Kidney epithelial cell (primary cell): ENCODE data around the gene ZNF565. TPM values are rescaled to one million over a fixed set of nuclear protein-coding genes. Genes with fewer than 3 reads are reported as not detected.
"Not testable (repeated sequence)": the region's sequence is repeated elsewhere in the genome, so short reads cannot be mapped to it uniquely, and the experiment has no call there.

Source experiments
- DNase-seq: peaks from one replicate; pipeline ENCODE4 v3.0.0-alpha.2; 2010; ENCODE audit warnings: low read depth
- H3K27me3 ChIP-seq: 2 replicates; pipeline ENCODE4 v1.6.0; 2011; ENCODE audit warnings: low read length; ENCODE audit not compliant: control insufficient read depth, insufficient read depth
- H3K36me3 ChIP-seq: 2 replicates; pipeline ENCODE4 v1.5.1; 2011; ENCODE audit warnings: low read length; ENCODE audit not compliant: control insufficient read depth, insufficient read depth
- H3K4me3 ChIP-seq: 2 replicates; pipeline ENCODE4 v1.5.1; 2011; ENCODE audit warnings: low read depth, mild to moderate bottlenecking, control low read depth, low read length
- total RNA-seq: library from RNA; depleted of rRNA; stranded (reverse); fragments of >200 nt; gene quantifications from 2 replicates; pipeline ENCODE4 v1.2.3, GENCODE V29; 2015
- TF ChIP-seq, protein P1 (sequence below): IDR thresholded peaks from 2 replicates; pipeline ENCODE4 v1.5.1; 2011; ENCODE audit warnings: mild to moderate bottlenecking, moderate library complexity, low read length, control low read depth, inconsistent platforms; ENCODE audit not compliant: insufficient read depth, poor library complexity, severe bottlenecking

ZNF565 gene
- total RNA-seq, 1 donor from 2014 or later = 2.2 TPM

DNA sequence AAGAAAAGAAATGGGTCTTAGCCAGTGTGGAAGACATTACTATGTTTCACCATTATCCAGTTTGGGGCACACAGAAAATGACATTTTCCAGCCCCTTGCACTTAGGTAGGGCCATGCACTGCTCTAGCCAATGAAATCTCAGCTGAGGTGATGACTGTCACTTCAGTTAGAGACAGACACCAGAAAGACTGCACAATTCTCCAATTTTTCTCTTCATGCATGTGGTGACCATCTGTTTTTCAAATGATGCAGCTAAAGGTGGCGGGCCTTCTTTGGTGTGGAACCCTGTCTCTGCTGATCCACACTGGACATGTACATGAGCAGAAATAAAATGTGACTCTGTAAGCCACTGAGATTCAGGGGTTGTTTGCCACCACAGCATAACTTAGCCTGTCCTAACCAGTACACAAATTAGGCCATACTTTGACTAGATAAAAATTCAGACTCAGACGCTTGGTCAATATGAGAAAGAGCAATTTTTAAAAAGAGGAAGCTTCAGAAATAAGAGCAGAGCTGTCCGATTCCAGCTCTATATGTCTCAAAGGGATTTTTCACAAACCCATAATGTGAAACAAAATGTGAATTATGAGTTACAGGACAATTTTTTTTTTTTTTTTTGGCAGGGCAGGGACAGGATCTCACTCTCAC, 6.7 kb downstream of the ZNF565 start:
- DNase-seq = no peak
- no peak overlapping the region for H3K4me3 ChIP-seq
- TF ChIP-seq, protein P1, sequence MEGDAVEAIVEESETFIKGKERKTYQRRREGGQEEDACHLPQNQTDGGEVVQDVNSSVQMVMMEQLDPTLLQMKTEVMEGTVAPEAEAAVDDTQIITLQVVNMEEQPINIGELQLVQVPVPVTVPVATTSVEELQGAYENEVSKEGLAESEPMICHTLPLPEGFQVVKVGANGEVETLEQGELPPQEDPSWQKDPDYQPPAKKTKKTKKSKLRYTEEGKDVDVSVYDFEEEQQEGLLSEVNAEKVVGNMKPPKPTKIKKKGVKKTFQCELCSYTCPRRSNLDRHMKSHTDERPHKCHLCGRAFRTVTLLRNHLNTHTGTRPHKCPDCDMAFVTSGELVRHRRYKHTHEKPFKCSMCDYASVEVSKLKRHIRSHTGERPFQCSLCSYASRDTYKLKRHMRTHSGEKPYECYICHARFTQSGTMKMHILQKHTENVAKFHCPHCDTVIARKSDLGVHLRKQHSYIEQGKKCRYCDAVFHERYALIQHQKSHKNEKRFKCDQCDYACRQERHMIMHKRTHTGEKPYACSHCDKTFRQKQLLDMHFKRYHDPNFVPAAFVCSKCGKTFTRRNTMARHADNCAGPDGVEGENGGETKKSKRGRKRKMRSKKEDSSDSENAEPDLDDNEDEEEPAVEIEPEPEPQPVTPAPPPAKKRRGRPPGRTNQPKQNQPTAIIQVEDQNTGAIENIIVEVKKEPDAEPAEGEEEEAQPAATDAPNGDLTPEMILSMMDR = no peak
- H3K27me3 ChIP-seq = no peaks in the 10 kb centered on the region
- H3K36me3 ChIP-seq = no peaks in the 10 kb centered on the region

DNA sequence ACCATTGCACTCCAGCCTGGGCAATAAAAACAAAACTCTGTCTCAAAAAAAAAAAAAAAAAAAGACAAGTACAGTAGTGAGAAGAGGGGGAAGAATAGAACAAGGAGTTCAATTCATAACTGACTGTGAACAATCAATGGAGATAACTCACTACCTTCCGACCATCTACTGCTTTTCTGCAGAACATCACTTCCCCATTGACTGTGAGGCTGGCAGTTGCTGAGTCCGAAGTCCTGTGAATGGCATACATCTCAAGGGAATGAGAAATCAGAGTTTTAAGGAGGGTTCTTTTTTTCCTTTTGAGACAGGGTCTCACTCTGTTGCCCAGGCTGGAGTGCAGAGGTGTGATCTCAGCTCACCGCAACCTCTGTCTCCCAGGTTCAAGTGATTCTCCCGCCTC, 11.2 kb downstream of the ZNF565 start:
- TF ChIP-seq, protein P1 = no peak
- no peaks in the 10 kb centered on the region for H3K36me3 ChIP-seq
- no peaks in the 10 kb centered on the region for H3K27me3 ChIP-seq
- no peak for DNase-seq
- no peak overlapping the region for H3K4me3 ChIP-seq

DNA sequence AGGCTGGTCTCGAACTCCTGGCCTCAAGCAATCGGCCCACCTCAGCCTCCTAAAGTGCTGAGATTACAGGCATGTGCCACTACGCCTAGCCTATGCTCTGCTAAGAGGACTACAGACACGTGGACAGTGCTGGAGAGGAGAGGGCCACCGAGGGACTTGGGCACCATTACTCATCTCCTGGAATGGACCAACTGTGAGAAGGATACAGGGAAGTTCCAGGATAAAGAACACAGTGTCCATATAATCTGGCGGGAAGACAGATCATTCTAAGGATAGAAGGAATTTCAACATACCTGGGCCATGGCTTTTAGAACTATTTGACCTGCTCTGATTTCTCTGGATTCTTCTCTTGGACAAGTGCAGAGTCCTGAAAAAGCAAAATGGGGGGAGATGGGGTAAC, 12.8 kb downstream of the ZNF565 start:
- TF ChIP-seq, protein P1 = no peak
- Histone ChIP-seq H3K27me3 (no peaks in the 10 kb centered on the region), H3K4me3 (no peak overlapping the region), H3K36me3 (no peaks in the 10 kb centered on the region)
- no peak for DNase-seq

DNA sequence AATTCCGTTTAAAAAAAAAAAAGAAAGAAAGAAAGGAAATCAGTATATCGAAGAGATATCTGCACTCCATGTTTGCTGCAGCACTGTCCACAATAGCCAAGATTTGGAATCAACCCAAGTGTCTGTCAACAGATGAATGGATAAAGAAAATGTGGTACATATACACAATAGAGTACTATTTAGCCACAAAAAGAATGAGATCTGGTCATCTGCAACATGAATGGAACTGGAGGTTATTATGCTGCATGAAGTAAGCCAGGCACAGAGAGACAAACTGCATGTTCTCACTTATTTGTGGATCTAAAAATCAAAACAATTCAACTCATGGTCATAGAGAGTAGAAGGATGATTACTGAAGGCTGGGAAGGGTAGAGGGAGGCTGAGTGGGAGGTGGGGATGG, 16.3 kb downstream of the ZNF565 start:
- DNase-seq = no peak

DNA sequence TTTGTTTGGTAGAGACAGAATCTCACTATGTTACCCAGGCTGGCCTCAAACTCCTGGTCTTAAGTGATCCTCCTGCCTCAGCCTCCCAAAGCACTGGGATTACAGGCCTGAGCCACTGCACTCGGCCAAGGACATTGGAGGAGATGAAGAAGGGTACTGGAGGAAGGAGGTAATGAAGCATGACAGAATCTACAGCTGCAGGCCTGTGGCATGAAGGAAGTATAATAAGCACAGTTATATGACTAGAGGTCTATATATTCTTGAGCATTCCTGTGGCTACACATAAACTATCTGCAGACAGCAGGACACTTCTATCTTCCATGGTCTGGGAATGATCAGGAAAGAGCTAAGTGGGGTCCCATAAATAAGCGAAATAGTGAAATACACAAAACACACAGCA, 18.2 kb downstream of the ZNF565 start:
- H3K27me3 ChIP-seq = no peaks in the 10 kb centered on the region
- DNase-seq = no peak
- no peaks in the 10 kb centered on the region for H3K36me3 ChIP-seq
- no peak overlapping the region for H3K4me3 ChIP-seq
- TF ChIP-seq, protein P1 = no peak

More for the DNA sequence above, 16.3 kb downstream of the ZNF565 start:
- no peak overlapping the region for H3K4me3 ChIP-seq
- H3K36me3 ChIP-seq = no peaks in the 10 kb centered on the region
- no peaks in the 10 kb centered on the region for H3K27me3 ChIP-seq
- TF ChIP-seq, protein P1 = no peak

DNA sequence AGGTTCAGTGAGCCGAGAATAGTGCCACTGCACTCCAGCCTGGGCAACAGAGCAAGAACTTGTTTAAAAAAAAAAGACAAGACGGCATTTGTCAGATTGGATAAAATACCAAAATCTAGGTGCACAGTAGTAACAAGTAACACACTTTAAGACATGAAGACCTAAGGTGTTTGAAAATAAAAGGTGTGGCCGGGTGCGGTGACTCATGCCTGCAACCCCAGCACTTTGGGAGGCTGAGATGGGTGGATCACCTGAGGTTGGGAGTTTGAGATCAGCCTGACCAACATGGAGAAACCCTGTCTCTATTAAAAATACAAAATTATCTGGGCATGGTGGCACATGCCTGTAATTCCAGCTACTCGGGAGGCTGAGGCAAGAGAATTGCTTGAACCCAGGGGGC, 27.7 kb downstream of the ZNF565 start:
- not testable (repeated sequence) for H3K4me3 ChIP-seq, H3K36me3 ChIP-seq, DNase-seq, H3K27me3 ChIP-seq
